Common myeloid progenitor, CD34-positive (primary cell): ENCODE data around the gene PTPN18. TPM values are rescaled to one million over a fixed set of nuclear protein-coding genes. Genes with fewer than 3 reads are reported as not detected.
A peak's percentile ranks its signal among the peaks of the same experiment; 100 is the strongest.

Experiments
- CTCF ChIA-PET: fragments of 350-600 bp; sonication (Branson Sonifier 250); formaldehyde crosslinking; loops from one replicate; lab custom pipeline; 2021; ENCODE audit warnings: antibody characterized with exemption; lab: Charles Lee
- POLR2A ChIA-PET: fragments of 350-600 bp; sonication (Branson Sonifier 250); formaldehyde crosslinking; loops from one replicate; lab custom pipeline; 2021; ENCODE audit warnings: antibody characterized with exemption; lab: Charles Lee
- DNase-seq, 3 donors: peaks; one replicate each; pipeline versions ENCODE4 v3.0.0 to v3.0.0-alpha.2; 2013
- H3K27ac ChIP-seq, 2 experiments: 1 replicate in 1 of 2; 2 replicates in 1 of 2; pipeline ENCODE4 v1.7.0; 2013; ENCODE audit warnings: inconsistent platforms in 2 of 2, low read length in 2 of 2, mild to moderate bottlenecking in 2 of 2, low read depth in 1 of 2, moderate library complexity in 1 of 2; ENCODE audit not compliant: severe bottlenecking in 2 of 2, insufficient read depth in 1 of 2, poor library complexity in 1 of 2
- H3K27me3 ChIP-seq, 5 experiments: replicated peaks in 2 of 5; 1 replicate in 3 of 5; 2 replicates in 2 of 5; pipeline versions ENCODE4 v1.6.1 to v1.7.0; 2013; ENCODE audit warnings: low read length in 4 of 5, mild to moderate bottlenecking in 2 of 5, moderate library complexity in 2 of 5, inconsistent platforms in 1 of 5; ENCODE audit not compliant: insufficient read depth in 5 of 5, control insufficient read depth in 4 of 5
- H3K36me3 ChIP-seq, 4 experiments: 1 replicate in 2 of 4; 2 replicates in 2 of 4; pipeline versions ENCODE4 v1.6.1 to v1.7.0; 2013; ENCODE audit warnings: low read length in 3 of 4, control low read depth in 1 of 4, mild to moderate bottlenecking in 1 of 4; ENCODE audit not compliant: control insufficient read depth in 4 of 4, insufficient read depth in 4 of 4
- H3K4me1 ChIP-seq, 4 experiments: 1 replicate in 3 of 4; 2 replicates in 1 of 4; pipeline versions ENCODE4 v1.6.1 to v1.7.1; 2013; ENCODE audit warnings: low read length in 3 of 4, mild to moderate bottlenecking in 3 of 4, control low read depth in 1 of 4, inconsistent platforms in 1 of 4, moderate library complexity in 1 of 4; ENCODE audit not compliant: control insufficient read depth in 4 of 4, insufficient read depth in 4 of 4; ENCODE audit errors: control extremely low read depth in 1 of 4
- H3K4me3 ChIP-seq, 7 experiments: 1 replicate in 4 of 7; 2 replicates in 3 of 7; pipeline versions ENCODE4 v1.5.1 to v1.7.0; 2013; ENCODE audit warnings: mild to moderate bottlenecking in 7 of 7, low read length in 6 of 7, moderate library complexity in 6 of 7, inconsistent platforms in 2 of 7, low read depth in 2 of 7, control low read depth in 1 of 7; ENCODE audit not compliant: insufficient read depth in 4 of 7, control insufficient read depth in 1 of 7; ENCODE audit errors: extremely low read depth in 1 of 7
- H3K9me3 ChIP-seq, 5 experiments: 1 replicate in 4 of 5; 2 replicates in 1 of 5; pipeline versions ENCODE4 v1.6.1 to v1.7.1; 2013; ENCODE audit warnings: low read length in 4 of 5, mild to moderate bottlenecking in 2 of 5, inconsistent platforms in 1 of 5, low read depth in 1 of 5, moderate library complexity in 1 of 5; ENCODE audit not compliant: control insufficient read depth in 4 of 5, insufficient read depth in 2 of 5; ENCODE audit errors: control extremely low read depth in 1 of 5
- WGBS: methylation state at CpG from one replicate; pipeline ENCODE4 v1.1.5; 2013; ENCODE audit not compliant: insufficient coverage; 5-methylcytosine and 5-hydroxymethylcytosine counted together
- polyA plus RNA-seq: library from polyadenylated mRNA; unstranded; fragments of 120-200 nt; gene quantifications from one replicate; pipeline ENCODE4 v1.2.1, GENCODE V29; 2013

The PTPN18 gene
- polyA plus RNA-seq, result 48.1 TPM

- H3K27ac ChIP-seq, result no peak within 1 kb of the TSS
- H3K4me3 ChIP-seq, result peak within 1 kb of the TSS; percentile 47 to 81 (median 78)
- ChIA-PET CTCF (interaction anchor here (1.0 to 1.9 kb wide), 2 partner anchors 17 to 34 kb away, joined by 4 to 5 read pairs; no protein-coding TSS in a partner anchor), POLR2A (no interaction called here)
- peaks cover 0 to 3% (median 0%) of the 10 kb centered on the region in 4 experiments for H3K36me3 ChIP-seq
- H3K9me3 ChIP-seq, result peaks cover 0 to 2% (median 0%) of the 10 kb centered on the region in 5 experiments
- under 1% methylated on average over 103 of the region's 107 CpGs for WGBS
- peaks cover 0 to 6% (median 0%) of the 10 kb centered on the region in 5 experiments for H3K27me3 ChIP-seq
- H3K4me1 ChIP-seq, result peaks cover 0 to 33% (median 28%) of the 10 kb centered on the region in 4 experiments
- peak; percentile 34 to 68 (median 56) for DNase-seq
Measured at GRCh38 chr2:130355578-130356431, at the start of gene PTPN18. PTPN18 (plus strand) TSS chr2:130356056; CDS start chr2:130356108, 52 bp downstream.

DNA sequence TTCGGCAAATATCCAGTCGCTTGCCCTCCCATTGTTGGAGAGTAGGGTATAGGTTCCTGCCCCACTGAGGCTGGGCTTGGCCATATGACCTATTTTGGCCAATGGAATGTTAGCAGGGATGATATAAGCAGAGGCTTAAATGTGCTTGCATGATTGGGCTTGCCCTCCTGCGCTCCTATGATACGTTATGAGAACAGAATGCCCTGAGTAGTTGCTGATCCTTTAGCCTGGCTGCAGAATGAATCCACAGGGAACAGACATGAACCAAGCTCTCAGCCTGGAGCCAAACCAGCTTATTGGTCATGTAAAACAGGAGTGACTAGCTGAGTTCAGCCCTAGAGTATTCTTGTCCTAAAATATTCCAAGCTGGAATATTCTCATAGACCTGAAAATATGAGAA lies 48.0 kb upstream of the PTPN18 start:
- no peaks in the 10 kb centered on the region for H3K36me3 ChIP-seq
- no peak for DNase-seq
- ChIA-PET POLR2A (no interaction called here), CTCF (no interaction called here)
- whole genome bisulfite sequencing, result 96% methylated on average over 4 of the region's 4 CpGs
- no peak overlapping the region for H3K27ac ChIP-seq
- H3K27me3 ChIP-seq, result peaks cover 0 to 40% (median 2%) of the 10 kb centered on the region in 5 experiments
- no peaks in the 10 kb centered on the region for H3K4me1 ChIP-seq
- no peaks in the 10 kb centered on the region for H3K9me3 ChIP-seq
- no peak overlapping the region for H3K4me3 ChIP-seq

DNA sequence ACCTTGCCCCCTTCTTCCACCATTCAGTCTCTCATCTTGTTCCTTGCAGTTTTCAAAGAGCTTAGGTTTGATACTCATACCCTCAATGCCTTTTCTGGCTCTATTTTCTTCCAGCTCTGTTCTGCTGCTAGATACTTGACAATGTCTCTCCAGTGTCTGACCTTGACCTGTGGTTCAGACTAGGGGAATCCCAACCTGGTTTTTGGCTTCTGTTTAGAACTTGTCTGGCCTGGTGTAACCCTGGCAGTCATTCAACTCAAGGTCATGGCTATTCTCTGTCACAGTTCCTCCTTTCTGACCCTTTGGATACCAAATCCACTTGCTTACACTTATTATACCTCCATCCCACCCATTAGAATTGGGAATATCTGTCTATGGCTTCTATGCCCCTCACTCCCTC lies 45.0 kb upstream of the PTPN18 start:
- Histone ChIP-seq H3K9me3 (no peaks in the 10 kb centered on the region), H3K4me3 (no peak overlapping the region), H3K4me1 (no peaks in the 10 kb centered on the region), H3K36me3 (no peaks in the 10 kb centered on the region), H3K27ac (no peak overlapping the region), H3K27me3 (peaks cover 0 to 36% (median 2%) of the 10 kb centered on the region in 5 experiments)
- ChIA-PET POLR2A (no interaction called here), CTCF (interaction anchor here (0.7 to 1.1 kb wide), 2 partner anchors 22 to 37 kb away, joined by 3 to 4 read pairs; no protein-coding TSS in a partner anchor)
- no peak for DNase-seq

DNA sequence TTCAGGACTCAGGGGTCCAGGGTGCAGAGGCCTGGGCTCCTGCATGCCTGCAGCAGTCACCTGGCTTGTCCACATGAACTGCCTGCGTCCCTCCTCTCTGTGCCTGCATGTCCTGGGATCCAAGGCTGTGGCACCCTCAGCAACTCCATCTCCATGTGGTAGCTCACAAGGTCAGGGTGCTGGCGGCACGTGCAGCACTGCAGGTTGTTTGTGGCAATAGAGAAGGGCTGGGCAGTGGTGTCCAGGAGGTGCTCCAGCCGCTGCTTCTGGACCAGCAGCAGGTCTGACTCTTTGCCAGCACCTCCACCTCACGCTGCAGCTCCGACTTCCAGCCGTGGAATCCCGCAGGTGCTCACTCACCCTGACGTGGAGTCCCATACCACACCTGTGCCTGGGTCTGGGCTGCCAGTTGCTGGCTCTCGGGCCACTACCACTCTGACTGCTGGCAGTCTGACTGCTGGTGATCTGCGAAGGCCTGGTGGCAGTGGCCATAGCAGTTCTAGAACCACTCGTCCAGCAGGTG lies 42.0 kb upstream of the PTPN18 start:
- DNase-seq, result no peak
- no peak overlapping the region for H3K27ac ChIP-seq
- WGBS, result 91% methylated on average over 12 of the region's 12 CpGs
- CTCF ChIA-PET, result no interaction called here
- H3K4me3 ChIP-seq, result no peak overlapping the region
- H3K4me1 ChIP-seq, result no peaks in the 10 kb centered on the region
- H3K36me3 ChIP-seq, result no peaks in the 10 kb centered on the region
- POLR2A ChIA-PET, result no interaction called here
- no peaks in the 10 kb centered on the region for H3K9me3 ChIP-seq
- peaks cover 0 to 24% (median 2%) of the 10 kb centered on the region in 5 experiments for H3K27me3 ChIP-seq

DNA sequence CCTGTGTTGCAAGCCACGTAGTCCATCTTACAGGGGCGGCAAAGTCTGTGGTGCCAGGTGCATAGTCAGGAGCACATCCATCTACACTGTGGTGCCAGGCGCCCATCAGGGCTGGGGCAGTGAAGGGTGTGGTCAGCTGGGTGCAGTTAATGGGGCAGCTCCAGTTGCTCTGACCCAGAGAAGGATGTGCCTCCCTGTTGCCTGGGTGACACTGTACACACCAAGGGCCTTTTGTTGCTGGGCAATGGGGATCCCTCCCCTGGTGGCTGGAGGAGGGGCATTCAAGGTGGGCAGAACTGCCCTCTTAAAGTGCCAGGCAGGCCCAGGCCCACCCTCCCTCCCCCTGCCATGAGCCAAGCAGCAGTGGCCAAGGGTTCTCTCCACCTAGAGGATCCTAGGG lies 41.5 kb upstream of the PTPN18 start:
- 79% methylated on average over 3 of the region's 3 CpGs for WGBS
- CTCF ChIA-PET, result no interaction called here
- DNase-seq, result no peak

DNA sequence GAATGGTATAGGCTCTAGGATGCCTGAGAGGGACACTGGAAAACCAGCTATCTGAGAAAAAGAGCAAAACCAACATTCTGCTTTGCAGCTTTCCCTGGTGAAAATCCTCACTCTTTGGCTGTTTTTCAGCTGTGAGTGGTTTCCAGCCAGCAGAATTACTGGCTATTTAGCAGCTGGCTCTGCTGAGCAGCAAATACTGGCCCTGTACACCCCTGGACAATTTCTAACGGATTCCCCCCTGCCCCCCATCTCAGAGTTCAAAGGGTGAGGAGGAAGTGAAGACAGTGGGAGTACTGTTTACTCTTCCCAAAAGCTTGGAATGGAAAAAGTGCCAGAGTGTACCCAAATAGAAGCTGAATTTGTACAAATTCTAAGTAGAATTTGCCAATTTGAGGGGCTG lies 39.3 kb upstream of the PTPN18 start:
- peaks cover 0 to 17% (median 2%) of the 10 kb centered on the region in 5 experiments for H3K27me3 ChIP-seq
- no peak for DNase-seq
- WGBS, result 14% methylated on average over 1 of the region's 1 CpG
- POLR2A ChIA-PET, result no interaction called here
- no peaks in the 10 kb centered on the region for H3K9me3 ChIP-seq
- no peaks in the 10 kb centered on the region for H3K36me3 ChIP-seq
- no peaks in the 10 kb centered on the region for H3K4me1 ChIP-seq
- H3K4me3 ChIP-seq, result no peak overlapping the region
- CTCF ChIA-PET, result interaction anchor here (0.6 to 1.6 kb wide), 2 partner anchors 10 to 11 kb away, joined by 3 read pairs; no protein-coding TSS in a partner anchor
- no peak overlapping the region for H3K27ac ChIP-seq

More for the DNA sequence above, 41.5 kb upstream of the PTPN18 start:
- Histone ChIP-seq H3K27ac (no peak overlapping the region), H3K27me3 (peaks cover 0 to 22% (median 2%) of the 10 kb centered on the region in 5 experiments), H3K9me3 (no peaks in the 10 kb centered on the region), H3K36me3 (no peaks in the 10 kb centered on the region), H3K4me1 (no peaks in the 10 kb centered on the region), H3K4me3 (no peak overlapping the region)
- POLR2A ChIA-PET, result no interaction called here

- POLR2A ChIA-PET, result no interaction called here
- no peak for DNase-seq
- 75% methylated on average over 5 of the region's 7 CpGs for WGBS
- no peaks in the 10 kb centered on the region for H3K9me3 ChIP-seq
- H3K27me3 ChIP-seq, result peaks cover 2 to 19% (median 8%) of the 10 kb centered on the region in 5 experiments
- no peak overlapping the region for H3K4me3 ChIP-seq
- no peaks in the 10 kb centered on the region for H3K36me3 ChIP-seq
- no peaks in the 10 kb centered on the region for H3K4me1 ChIP-seq
- CTCF ChIA-PET, result interaction anchor here (1.4 kb wide), 1 partner anchor 11 kb away, joined by 4 read pairs; no protein-coding TSS in a partner anchor
- no peak overlapping the region for H3K27ac ChIP-seq
Measured at GRCh38 chr2:130318906-130319305, 37.0 kb upstream of the PTPN18 start.
